ENCODE measurements around the gene RFPL3.
"Not testable (repeated sequence)": the region's sequence is repeated elsewhere in the genome, so short reads cannot be mapped to it uniquely, and the experiment has no call there.

Gene RFPL3

DNA sequence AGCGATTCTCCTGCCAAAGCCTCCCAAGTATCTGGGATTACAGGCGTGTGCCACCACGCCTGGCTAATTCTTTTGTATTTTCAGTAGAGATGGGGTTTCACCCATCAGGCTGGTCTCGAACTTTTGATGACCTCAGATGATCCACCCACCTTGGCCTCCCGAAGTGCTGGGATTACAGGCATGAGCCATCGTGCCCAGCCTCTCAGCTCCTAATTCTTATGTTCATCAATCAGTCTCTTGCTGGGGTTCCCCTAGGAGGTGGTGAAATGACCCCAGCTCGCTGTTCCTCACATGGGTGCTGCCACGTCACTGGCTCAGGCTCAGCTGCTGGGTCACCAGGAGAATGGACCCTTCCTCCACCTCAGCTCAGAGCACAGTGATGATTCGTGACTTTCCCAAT is at the start of gene RFPL3:
TSS of gene RFPL3 (plus strand) at position 301 of the 400 bp plus-strand sequence. CDS start 205 bp downstream, outside the sequence.
- not testable (repeated sequence) for DNase-seq

GRCh38 chr22:32308191-32308590 is 49.5 kb upstream of the RFPL3 start:
- DNase-seq, result no peak

DNA sequence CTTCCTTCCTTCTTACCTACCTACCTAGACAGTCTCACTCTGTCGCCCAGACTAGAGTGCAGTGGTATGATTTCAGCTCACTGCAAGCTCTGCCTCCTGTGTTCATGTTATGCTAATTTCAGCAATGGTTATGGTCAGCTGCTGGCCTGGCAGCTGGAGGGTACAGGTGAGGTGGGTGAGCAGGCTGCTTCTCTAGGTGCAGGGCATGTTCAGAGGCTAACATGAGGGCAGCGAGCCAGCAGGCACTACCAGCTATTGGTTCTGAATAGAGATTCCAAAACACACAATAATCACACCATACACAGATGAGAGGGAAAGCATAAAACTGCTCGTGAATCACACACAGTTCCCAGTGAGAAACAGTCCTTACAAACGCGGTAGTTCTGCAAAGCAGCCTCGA is 48.7 kb upstream of the RFPL3 start:
- no peak for DNase-seq

GRCh38 chr22:32309585-32310251 is 47.9 kb upstream of the RFPL3 start:
- DNase-seq, result no peak

DNA sequence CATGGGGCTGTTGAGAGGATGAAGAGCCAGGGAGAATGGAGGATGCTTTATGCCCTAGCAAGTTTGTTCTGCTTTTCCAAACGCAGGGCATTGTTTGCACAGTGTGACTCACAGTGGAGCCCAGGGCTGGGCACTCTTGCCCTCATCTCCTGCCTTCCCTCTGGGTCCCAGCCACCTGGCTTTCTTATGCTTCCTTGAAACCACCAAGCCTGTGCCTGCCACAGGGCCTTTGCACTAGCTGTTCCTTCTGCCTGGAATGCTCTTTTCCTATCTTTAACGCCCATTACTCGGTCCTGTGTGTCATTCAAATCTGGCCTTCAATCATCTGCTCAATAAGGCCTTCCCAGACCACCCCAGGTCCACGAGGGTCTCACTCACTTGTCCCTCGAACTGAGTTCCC is 46.9 kb upstream of the RFPL3 start:
- DNase-seq, result no peak

DNA sequence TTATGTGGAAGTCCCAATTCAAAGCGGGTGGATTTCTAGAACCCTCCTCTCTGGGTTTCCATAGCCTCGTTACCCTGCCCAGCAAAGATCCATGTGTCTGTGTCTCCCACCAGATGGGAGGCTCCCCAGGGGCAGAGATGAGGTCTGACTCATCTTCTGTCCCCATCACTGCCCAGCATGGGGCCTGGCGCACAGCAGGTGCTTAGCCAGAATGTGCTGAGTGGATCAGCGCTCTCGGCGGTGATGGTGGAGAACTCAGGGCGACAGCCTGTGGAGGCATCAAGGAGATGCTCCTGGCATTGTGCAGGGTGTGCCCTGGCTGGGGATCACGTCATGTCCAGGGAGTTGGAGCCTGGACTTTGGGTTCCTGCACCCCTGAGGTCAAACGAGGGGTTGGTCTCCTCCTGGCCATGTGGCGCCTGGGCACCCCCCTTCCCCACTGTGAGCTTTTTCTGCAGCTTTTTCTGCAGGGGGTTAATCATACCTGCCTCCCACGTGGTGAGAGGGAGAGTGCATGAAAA is 46.1 kb upstream of the RFPL3 start:
- no peak for DNase-seq

GRCh38 chr22:32312748-32313147 is 44.9 kb upstream of the RFPL3 start:
- no peak for DNase-seq

- no peak for DNase-seq
Measured at GRCh38 chr22:32313532-32313931, 44.1 kb upstream of the RFPL3 start.

DNA sequence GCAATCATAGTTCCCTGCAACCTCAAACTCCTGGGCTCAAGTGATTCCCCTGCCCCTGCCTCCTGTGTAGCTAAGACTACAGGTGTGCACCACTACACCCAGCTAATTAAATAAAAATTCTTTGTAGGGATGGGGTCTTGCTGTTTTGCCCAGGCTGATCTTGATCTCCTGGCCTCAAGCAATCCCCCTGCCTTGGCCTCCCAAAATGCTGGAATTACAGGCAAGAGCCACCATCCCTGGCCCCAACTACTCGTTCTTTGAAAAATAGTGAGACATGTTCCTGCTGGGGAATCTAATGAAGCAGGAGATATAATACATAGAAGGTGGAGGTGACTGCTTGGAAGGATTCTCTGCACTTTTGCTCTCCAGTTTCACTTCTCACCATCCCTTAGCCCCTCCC is 40.1 kb upstream of the RFPL3 start:
- no peak for DNase-seq

- DNase-seq, result no peak
Measured at GRCh38 chr22:32318361-32318760, 39.3 kb upstream of the RFPL3 start.

DNA sequence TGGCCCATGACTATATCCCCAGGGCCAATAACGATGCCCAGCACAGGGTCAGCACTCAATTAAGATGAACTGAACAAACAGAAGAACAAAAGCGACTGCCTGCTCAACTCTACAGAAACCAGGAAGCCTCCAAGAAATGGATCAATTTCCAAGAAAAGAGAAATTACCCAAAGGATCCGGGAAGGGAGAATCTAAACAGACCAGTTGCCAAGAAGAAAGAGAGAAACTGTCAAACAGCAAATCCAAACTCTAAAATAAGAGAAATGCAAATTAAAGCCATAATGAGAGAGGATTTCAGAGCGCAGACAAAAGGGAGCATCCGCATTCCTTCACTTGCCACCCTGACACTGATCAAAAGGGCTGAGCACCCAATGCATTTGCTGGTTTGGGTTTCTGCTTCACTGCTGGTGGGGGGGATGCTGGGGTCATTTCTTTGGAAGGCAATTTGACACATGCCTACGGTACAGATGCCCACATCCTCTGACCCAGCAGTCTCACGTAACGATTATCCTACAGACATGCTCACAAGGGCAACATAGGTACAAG is 37.7 kb upstream of the RFPL3 start:
- DNase-seq, result no peak

DNA sequence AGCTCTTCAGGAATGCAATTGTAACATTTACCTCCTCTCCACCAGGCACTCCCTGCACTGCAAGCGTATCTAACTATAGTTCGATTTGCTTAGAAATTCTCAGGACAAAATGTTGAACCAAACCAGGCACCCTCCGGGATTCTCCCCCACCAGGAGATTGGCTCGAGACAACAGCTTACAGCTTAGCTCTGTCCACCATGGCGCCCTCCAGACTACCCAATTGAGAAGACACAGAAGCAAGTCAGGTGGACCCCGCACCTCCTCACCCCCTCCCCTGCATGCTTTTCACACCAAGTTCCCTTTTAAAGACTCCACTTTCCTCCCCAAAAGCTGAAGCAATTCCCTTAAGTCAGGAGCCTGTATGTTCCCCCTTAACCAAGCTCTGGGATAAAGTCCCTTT is 34.7 kb upstream of the RFPL3 start:
- no peak for DNase-seq

GRCh38 chr22:32323513-32324164 is 34.0 kb upstream of the RFPL3 start:
- DNase-seq, result no peak

GRCh38 chr22:32324505-32325415 is 32.9 kb upstream of the RFPL3 start:
- no peak for DNase-seq

- DNase-seq, result no peak
Measured at GRCh38 chr22:32325416-32325801, 32.3 kb upstream of the RFPL3 start.

DNA sequence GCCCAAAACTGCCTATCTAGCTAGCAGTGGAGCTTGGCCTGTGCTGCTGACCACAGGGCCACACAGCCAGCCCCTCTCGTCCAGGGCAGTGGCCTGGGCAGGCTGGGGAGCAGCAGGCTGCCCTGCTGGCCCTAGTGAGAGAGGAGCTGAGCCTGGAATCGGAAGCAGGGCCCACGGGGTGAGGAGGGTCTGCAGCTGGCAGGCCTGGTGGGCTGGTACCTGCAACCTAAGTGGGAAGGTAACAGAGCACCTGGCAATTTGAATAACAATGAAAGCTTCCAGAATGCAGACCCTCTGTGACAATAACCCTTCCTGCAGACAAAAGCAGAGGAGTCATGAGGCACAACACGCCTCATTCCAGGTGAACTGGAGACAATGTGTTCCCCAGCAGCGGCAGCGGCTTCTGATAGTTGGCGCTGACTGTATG is 31.8 kb upstream of the RFPL3 start:
- DNase-seq, result no peak

DNA sequence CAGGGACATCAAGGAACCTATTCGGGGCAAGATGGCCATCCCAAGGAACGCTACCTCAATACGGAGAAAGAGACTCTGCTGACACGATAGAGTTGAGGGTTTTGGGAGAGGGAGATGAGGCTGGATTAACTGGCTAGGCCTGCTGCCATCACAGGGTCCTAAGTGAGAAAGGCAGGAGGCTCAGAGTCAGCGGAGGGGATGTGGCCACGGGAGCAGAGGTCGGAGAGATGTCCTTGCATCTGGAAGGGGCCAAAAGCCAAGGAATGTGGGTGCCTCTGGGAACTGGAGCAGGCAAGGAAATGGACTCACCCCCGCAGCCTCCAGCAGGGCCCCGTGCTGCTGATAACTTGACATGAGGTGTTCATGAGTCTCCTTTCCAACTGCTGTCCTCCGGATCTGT is 31.0 kb upstream of the RFPL3 start:
- no peak for DNase-seq

DNA sequence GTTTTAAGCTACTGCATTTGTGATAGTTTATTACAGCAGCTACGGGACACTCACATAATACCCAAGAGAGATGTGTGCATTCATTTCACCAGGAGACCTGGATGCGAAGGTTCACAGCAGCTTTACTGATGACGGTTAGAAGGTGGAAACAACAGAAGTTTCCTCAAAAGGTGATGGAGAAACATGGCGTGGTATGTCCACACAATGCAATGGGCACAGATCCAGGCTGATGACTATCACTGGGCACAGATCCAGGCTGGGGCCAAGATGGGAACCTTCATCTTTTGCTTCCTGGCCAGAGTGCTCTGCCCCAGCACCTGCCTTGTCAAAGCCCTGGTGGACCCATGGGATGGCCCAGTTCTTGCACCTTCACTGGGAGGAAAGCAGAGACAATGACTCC is 30.6 kb upstream of the RFPL3 start:
- no peak for DNase-seq

- no peak for DNase-seq
Measured at GRCh38 chr22:32327596-32328171, 30.0 kb upstream of the RFPL3 start.

- no peak for DNase-seq
Measured at GRCh38 chr22:32328306-32329201, 29.1 kb upstream of the RFPL3 start.

DNA sequence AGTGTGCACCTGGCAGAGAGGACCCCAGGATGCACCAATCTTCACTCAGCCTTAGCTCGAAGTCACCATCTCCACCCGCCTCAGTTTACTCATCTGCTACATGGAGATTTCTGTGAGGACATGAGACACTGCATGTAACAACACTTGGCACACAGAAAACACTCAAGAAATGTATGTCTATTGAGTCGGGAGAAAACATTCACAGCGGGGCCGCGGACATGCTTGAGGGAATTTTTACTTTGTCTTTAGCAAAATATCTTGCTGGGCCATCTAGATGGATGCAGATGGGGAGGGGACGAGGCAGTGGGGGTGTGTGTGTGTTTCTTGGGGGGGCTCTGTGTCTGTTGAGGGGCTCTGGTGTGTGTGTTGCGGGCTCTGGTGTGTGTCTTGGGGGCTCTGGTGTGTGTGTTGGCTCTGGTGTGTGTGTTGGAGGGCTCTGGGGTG is 28.4 kb upstream of the RFPL3 start:
- DNase-seq, result no peak

Data from stimulated activated CD4-positive, alpha-beta T cell treated with anti-CD3 and anti-CD28 coated beads, Interleukin-12 subunit alpha, Interleukin-12 subunit beta, amount 100 ng/mL, for 4 hours (primary cell).